CD4-positive, alpha-beta memory T cell (primary cell): ENCODE data around the gene IFNL3. TPM values are rescaled to one million over a fixed set of nuclear protein-coding genes. Genes with fewer than 3 reads are reported as not detected.
"Not testable (repeated sequence)": the region's sequence is repeated elsewhere in the genome, so short reads cannot be mapped to it uniquely, and the experiment has no call there.

Source experiments
- CTCF ChIA-PET: fragments of 350-600 bp; sonication (Branson Sonifier 250); formaldehyde crosslinking; loops from one replicate; lab custom pipeline; 2021; ENCODE audit warnings: inconsistent platforms; ENCODE audit not compliant: partially characterized antibody; lab: Charles Lee
- POLR2A ChIA-PET: fragments of 350-600 bp; sonication (Branson Sonifier 250); formaldehyde crosslinking; loops from one replicate; lab custom pipeline; 2021; ENCODE audit not compliant: partially characterized antibody; lab: Charles Lee
- DNase-seq, 5 donors: peaks; one replicate each; pipeline versions ENCODE4 v3.0.0 to v3.0.0-alpha.2; 2020 to 2022; ENCODE audit warnings: mixed read lengths in 1 of 5
- H3K27ac ChIP-seq: one replicate; pipeline ENCODE4 v1.7.0; 2013; ENCODE audit warnings: low read depth, low read length
- H3K27me3 ChIP-seq: 2 replicates; pipeline ENCODE4 v1.7.0; 2013; ENCODE audit warnings: mild to moderate bottlenecking, low read length, moderate library complexity; ENCODE audit not compliant: insufficient read depth
- H3K36me3 ChIP-seq: 2 replicates; pipeline ENCODE4 v1.7.0; 2013; ENCODE audit warnings: mild to moderate bottlenecking, low read length, moderate library complexity; ENCODE audit not compliant: insufficient read depth
- H3K4me1 ChIP-seq: 2 replicates; pipeline ENCODE4 v1.7.0; 2013; ENCODE audit warnings: mild to moderate bottlenecking, low read length, moderate library complexity; ENCODE audit not compliant: insufficient read depth
- H3K4me3 ChIP-seq, 2 donors: one replicate each; pipeline ENCODE4 v1.7.0; 2013; ENCODE audit warnings: low read length in 2 of 2, mild to moderate bottlenecking in 1 of 2
- H3K9me3 ChIP-seq, 2 donors: one replicate each; pipeline ENCODE4 v1.7.0; 2013; ENCODE audit warnings: low read length in 2 of 2, control low read depth in 1 of 2; ENCODE audit not compliant: control insufficient read depth in 1 of 2
- H3K27ac Mint-ChIP-seq, 7 donors: one replicate each; pipeline ENCODE4 v1.8.0; 2020 to 2021; ENCODE audit warnings: mixed read lengths in 7 of 7, mild to moderate bottlenecking in 6 of 7, inconsistent platforms in 3 of 7, moderate library complexity in 3 of 7
- H3K27me3 Mint-ChIP-seq, 2 donors: one replicate each; pipeline ENCODE4 v1.8.0; 2020 to 2021; ENCODE audit warnings: mixed read lengths in 2 of 2
- H3K36me3 Mint-ChIP-seq, 2 donors: one replicate each; pipeline ENCODE4 v1.8.0; 2020 to 2021; ENCODE audit warnings: mixed read lengths in 2 of 2, inconsistent platforms in 1 of 2, mild to moderate bottlenecking in 1 of 2
- H3K4me1 Mint-ChIP-seq, 4 donors: one replicate each; pipeline ENCODE4 v1.8.0; 2020 to 2021; ENCODE audit warnings: mixed read lengths in 4 of 4, mild to moderate bottlenecking in 1 of 4
- H3K4me3 Mint-ChIP-seq, 8 donors: one replicate each; pipeline ENCODE4 v1.8.0; 2020 to 2021; ENCODE audit warnings: mixed read lengths in 8 of 8, mild to moderate bottlenecking in 7 of 8, moderate library complexity in 6 of 8, inconsistent platforms in 3 of 8
- H3K9me3 Mint-ChIP-seq, 8 donors: one replicate each; pipeline ENCODE4 v1.8.0; 2020 to 2021; ENCODE audit warnings: mixed read lengths in 8 of 8, mild to moderate bottlenecking in 5 of 8, inconsistent platforms in 3 of 8, moderate library complexity in 1 of 8
- intact Hi-C: fragments of 100-400 bp; cut with micrococcal nuclease; formaldehyde crosslinking; loops from one replicate; pipeline ENCODE4 v1.15.1; 2023
- polyA plus RNA-seq, 2 donors: library from polyadenylated mRNA; unstranded; fragments of 300-500 nt; fragmentation: Illumina TruSeq; gene quantifications; one replicate each; pipeline ENCODE4 v1.2.3, GENCODE V29; 2021
- total RNA-seq, 2 experiments: library from RNA; stranded (reverse); gene quantifications; one replicate each; pipeline ENCODE4 v1.2.3, GENCODE V29; 2021

Gene IFNL3
- total and polyA plus RNA-seq, 4 experiments from 2014 or later: not detected

DNA sequence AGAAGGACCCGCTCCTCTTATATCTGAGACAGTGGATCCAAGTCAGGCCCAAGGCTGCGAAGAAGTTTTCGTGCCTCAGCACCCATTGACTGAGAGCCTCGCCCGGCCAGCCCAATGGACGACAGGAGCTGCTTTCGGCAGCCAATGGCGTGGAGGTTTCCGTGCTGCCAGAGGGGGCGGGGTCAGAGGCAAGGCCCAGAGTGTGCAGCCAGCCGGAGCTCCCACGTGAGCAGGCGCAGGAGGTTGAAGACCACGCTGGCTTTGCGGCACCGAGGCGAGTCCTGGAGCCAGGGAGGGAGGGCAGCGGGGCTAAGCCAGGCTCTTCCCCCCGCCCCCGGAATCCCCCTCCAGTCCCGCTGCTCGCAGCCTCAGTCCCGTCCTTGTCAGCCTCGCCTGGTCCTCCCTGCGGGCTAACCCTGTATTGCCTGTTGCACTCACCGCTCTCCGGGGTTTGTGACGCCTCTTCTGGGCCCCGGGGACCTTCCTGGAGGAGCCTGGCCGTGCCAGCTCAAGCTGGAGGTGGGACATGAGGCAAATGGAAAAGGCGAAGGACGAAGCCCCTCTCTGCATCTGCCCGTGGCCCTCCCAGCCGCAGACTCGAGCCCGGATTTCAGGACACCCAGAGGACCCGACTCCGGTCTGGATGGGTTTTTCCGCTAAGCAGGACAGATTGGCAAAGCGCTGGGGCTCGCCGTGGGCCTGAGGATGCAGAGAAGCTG lies 2.3 kb upstream of the IFNL3 start:
- H3K9me3 Mint-ChIP-seq: no peaks in the 10 kb centered on the region
- H3K27me3 ChIP-seq: no peaks in the 10 kb centered on the region
- no peaks in the 10 kb centered on the region for H3K9me3 ChIP-seq
- intact Hi-C loops: no loop called here
- H3K4me1 ChIP-seq: no peaks in the 10 kb centered on the region
- CTCF ChIA-PET: no interaction called here
- H3K4me1 Mint-ChIP-seq: peaks cover 0 to 4% (median 3%) of the 10 kb centered on the region in 4 donors
- peak in 3 of 5 donors; percentile 22 to 56 (median 30) for DNase-seq
- H3K36me3 ChIP-seq: no peaks in the 10 kb centered on the region
- peaks cover 1 to 4% of the 10 kb centered on the region in 2 donors for H3K27me3 Mint-ChIP-seq
- H3K27ac ChIP-seq: no peak overlapping the region
- H3K4me3 ChIP-seq: no peak overlapping the region
- POLR2A ChIA-PET: interaction anchor here (0.8 to 1.0 kb wide), 2 partner anchors 120 to 144 kb away, joined by 3 read pairs; partner anchors contain the start of genes MED29 and PAF1
- H3K4me3 Mint-ChIP-seq: peak overlapping the region; percentile 36 to 73 (median 56)
- H3K36me3 Mint-ChIP-seq: no peaks in the 10 kb centered on the region
- no peak overlapping the region for H3K27ac Mint-ChIP-seq

DNA sequence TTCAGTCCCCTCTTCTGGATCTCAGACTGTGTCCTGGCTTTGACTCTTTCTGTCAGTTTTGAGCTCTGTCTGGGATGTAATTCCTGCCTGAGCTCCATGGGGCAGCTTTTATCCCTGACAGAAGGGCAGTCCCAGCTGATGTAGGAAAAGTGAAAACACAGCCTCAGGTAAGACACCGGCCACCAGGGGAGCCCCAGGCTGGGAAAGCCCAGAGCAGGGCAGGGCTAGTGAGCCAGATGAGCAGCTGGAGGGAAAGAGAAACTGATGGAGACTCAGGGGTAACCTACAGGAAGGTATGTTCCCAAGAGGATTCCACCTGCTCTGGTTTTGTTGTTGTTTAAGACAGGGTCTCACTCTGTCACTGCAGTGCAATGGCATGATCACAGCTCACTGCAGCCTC lies 360 bp upstream of the IFNL3 start:
- DNase-seq, H3K36me3 ChIP-seq, H3K4me1 ChIP-seq, H3K4me3 ChIP-seq, H3K36me3 Mint-ChIP-seq, CTCF ChIA-PET, H3K9me3 Mint-ChIP-seq, H3K4me1 Mint-ChIP-seq, H3K4me3 Mint-ChIP-seq, H3K9me3 ChIP-seq, H3K27ac Mint-ChIP-seq, H3K27me3 ChIP-seq, intact Hi-C loops, H3K27me3 Mint-ChIP-seq, POLR2A ChIA-PET, H3K27ac ChIP-seq: not testable (repeated sequence)

DNA sequence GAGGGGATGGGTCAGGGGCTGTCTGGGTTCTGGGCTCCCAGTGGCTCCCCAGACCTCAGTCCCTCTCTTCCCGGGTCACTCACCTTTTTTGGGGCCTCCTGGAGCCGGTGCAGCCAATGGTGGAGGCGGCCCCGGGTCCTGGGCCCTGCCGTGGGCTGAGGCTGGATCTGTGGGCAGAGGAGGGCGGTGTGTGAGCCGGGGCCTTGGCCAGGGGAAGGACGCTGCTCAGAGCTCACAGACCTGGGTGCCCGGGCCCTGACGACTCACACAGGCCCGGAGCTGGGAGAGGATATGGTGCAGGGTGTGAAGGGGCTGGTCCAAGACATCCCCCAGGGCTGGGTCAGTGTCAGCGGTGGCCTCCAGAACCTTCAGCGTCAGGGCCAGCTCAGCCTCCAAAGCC lies 1.1 kb downstream of the IFNL3 start:
- H3K27me3 Mint-ChIP-seq, H3K4me1 Mint-ChIP-seq, H3K27ac ChIP-seq, H3K9me3 ChIP-seq, POLR2A ChIA-PET, H3K36me3 ChIP-seq, intact Hi-C loops, H3K27ac Mint-ChIP-seq, H3K4me3 Mint-ChIP-seq, H3K4me3 ChIP-seq, H3K9me3 Mint-ChIP-seq, DNase-seq, H3K27me3 ChIP-seq, CTCF ChIA-PET, H3K4me1 ChIP-seq, H3K36me3 Mint-ChIP-seq: not testable (repeated sequence)

DNA sequence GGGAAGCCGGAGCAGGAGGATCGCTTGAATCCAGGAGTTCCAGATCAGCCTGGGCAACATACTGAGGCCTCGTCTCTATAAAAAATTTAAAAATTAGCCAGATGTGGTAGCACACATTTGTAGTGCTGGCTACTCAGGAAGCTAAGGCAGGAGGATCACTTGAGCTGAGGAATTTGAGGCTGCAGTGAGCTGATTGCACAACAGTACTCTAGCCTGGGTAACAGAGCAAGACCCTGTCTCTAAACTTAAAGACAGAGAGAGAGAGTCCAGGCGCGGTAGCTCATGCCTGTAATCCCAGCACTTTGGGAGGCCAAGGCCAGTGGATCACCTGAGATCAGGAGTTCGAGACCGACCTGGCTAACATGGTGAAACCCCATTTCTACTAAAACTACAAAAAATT lies 4.4 kb downstream of the IFNL3 start:
- POLR2A ChIA-PET: no interaction called here

DNA sequence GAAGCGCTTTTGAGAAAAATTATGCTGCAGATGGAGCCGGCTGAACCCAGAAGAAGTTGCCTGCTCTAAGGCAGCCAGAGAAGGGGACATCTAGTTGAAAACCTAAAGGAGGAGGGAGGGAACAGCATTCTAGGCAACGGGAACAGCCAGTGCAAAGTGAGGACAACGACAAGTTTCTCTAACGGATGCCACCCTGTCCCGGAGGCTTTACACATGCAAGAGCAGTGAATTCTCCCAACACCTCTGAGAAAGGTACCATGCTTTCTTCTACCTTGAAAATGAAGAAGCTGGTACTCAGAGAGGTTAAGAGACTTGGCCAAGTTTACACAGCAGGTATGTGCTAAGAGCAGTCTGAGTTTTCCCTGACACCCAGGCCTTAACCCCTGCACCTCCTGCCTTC lies 5.9 kb downstream of the IFNL3 start:
- intact Hi-C loops: no loop called here
- no peak for DNase-seq
- Mint-ChIP-seq H3K36me3 (no peaks in the 10 kb centered on the region), H3K4me3 (no peak overlapping the region), H3K27ac (no peak overlapping the region), H3K27me3 (no peaks in the 10 kb centered on the region), H3K4me1 (peaks cover 8 to 32% (median 18%) of the 10 kb centered on the region in 4 donors), H3K9me3 (peaks cover 0 to 1% (median 0%) of the 10 kb centered on the region in 8 donors)
- Histone ChIP-seq H3K4me1 (peaks cover 25% of the 10 kb centered on the region), H3K27me3 (no peaks in the 10 kb centered on the region), H3K4me3 (no peak overlapping the region), H3K27ac (no peak overlapping the region), H3K36me3 (no peaks in the 10 kb centered on the region), H3K9me3 (no peaks in the 10 kb centered on the region)
- ChIA-PET POLR2A (no interaction called here), CTCF (interaction anchor here (0.6 to 2.1 kb wide), 2 partner anchors 84 to 89 kb away, joined by 3 to 6 read pairs; no protein-coding TSS in a partner anchor)

More for the DNA sequence above, 4.4 kb downstream of the IFNL3 start:
- H3K4me1 ChIP-seq: peaks cover 25% of the 10 kb centered on the region
- no peak overlapping the region for H3K27ac Mint-ChIP-seq
- peaks cover 0 to 1% (median 0%) of the 10 kb centered on the region in 8 donors for H3K9me3 Mint-ChIP-seq
- H3K4me1 Mint-ChIP-seq: peaks cover 8 to 32% (median 18%) of the 10 kb centered on the region in 4 donors
- DNase-seq: no peak
- no peaks in the 10 kb centered on the region for H3K9me3 ChIP-seq
- intact Hi-C loops: no loop called here
- CTCF ChIA-PET: no interaction called here
- H3K36me3 ChIP-seq: no peaks in the 10 kb centered on the region
- no peaks in the 10 kb centered on the region for H3K27me3 ChIP-seq
- no peak overlapping the region for H3K27ac ChIP-seq
- no peak overlapping the region for H3K4me3 ChIP-seq
- no peaks in the 10 kb centered on the region for H3K27me3 Mint-ChIP-seq
- H3K4me3 Mint-ChIP-seq: no peak overlapping the region
- H3K36me3 Mint-ChIP-seq: no peaks in the 10 kb centered on the region

DNA sequence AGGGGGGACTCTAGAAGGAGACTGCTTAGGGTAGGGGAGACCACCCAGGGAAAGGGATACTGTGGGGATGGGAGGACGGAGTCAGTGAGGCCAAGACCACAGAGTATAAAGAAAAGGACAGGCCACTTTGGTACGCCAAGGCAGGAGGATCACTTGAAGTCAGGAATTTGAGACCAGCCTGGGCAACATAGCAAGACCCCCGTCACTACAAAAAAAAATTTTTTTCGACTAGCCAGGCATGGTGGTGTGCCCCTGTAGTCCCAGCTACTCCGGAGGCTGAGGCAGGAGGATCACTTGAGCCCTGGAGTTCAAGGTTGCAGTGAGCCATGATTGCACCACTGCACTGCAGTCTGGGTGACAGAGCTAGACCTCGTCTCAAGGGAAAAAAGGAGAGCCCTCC lies 6.6 kb downstream of the IFNL3 start:
- Histone ChIP-seq H3K27me3 (no peaks in the 10 kb centered on the region), H3K4me1 (peaks cover 25% of the 10 kb centered on the region), H3K36me3 (no peaks in the 10 kb centered on the region), H3K9me3 (no peaks in the 10 kb centered on the region), H3K4me3 (no peak overlapping the region), H3K27ac (no peak overlapping the region)
- DNase-seq: no peak
- peaks cover 8 to 32% (median 18%) of the 10 kb centered on the region in 4 donors for H3K4me1 Mint-ChIP-seq
- CTCF ChIA-PET: interaction anchor here (0.6 to 2.1 kb wide), 3 partner anchors 85 to 91 kb away, joined by 3 to 6 read pairs (median 3); no protein-coding TSS in a partner anchor
- peak overlapping the region; percentile 38 to 87 (median 80) for H3K27ac Mint-ChIP-seq
- H3K27me3 Mint-ChIP-seq: no peaks in the 10 kb centered on the region
- POLR2A ChIA-PET: interaction anchor here (0.8 to 1.4 kb wide), 5 partner anchors 60 to 104 kb away, joined by 3 to 4 read pairs (median 3); partner anchors contain the start of gene SAMD4B
- no peaks in the 10 kb centered on the region for H3K36me3 Mint-ChIP-seq
- peak overlapping the region in 7 of 8 donors; percentile 67 to 77 (median 75) for H3K4me3 Mint-ChIP-seq
- H3K9me3 Mint-ChIP-seq: peaks cover 0 to 1% (median 0%) of the 10 kb centered on the region in 8 donors
- intact Hi-C loops: no loop called here
